ENCODE results near the gene GPR42. TPM values are rescaled to one million over a fixed set of nuclear protein-coding genes. Genes with fewer than 3 reads are reported as not detected.

Gene GPR42
- polyA plus RNA-seq, 1 experiment = not detected

DNA sequence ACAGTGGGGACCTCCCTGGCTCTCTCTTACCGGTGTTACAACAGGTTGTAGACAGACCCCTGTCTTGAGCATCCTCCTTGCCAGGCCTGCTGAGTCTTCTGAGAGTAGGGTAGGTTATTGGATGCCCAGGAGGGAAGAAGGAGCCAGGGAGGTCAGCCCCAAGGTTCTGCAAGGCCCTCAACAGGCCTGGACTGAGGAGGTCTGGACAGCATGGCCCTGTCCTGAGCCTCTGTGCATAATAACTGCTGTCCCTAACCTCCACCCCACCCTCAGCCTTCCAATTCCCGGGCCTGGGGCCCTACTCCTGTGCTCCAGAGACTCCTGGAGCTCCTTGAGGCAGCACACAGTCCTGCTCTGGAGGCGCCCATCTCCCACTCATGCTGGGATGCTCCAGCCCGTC, 41.5 kb upstream of the GPR42 start:
- peaks cover 8% of the 10 kb centered on the region for H3K27me3 ChIP-seq (ENCODE audit: control insufficient read depth, insufficient read depth, low read length)
- no peak overlapping the region for H3K4me3 ChIP-seq (ENCODE audit: low read depth, low read length)
- TF ChIP-seq, protein P1, sequence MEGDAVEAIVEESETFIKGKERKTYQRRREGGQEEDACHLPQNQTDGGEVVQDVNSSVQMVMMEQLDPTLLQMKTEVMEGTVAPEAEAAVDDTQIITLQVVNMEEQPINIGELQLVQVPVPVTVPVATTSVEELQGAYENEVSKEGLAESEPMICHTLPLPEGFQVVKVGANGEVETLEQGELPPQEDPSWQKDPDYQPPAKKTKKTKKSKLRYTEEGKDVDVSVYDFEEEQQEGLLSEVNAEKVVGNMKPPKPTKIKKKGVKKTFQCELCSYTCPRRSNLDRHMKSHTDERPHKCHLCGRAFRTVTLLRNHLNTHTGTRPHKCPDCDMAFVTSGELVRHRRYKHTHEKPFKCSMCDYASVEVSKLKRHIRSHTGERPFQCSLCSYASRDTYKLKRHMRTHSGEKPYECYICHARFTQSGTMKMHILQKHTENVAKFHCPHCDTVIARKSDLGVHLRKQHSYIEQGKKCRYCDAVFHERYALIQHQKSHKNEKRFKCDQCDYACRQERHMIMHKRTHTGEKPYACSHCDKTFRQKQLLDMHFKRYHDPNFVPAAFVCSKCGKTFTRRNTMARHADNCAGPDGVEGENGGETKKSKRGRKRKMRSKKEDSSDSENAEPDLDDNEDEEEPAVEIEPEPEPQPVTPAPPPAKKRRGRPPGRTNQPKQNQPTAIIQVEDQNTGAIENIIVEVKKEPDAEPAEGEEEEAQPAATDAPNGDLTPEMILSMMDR (IDR thresholded peaks at IDR 0.05; ENCODE audit: low read depth, low read length) = no peak
- no peaks in the 10 kb centered on the region for H3K9me3 ChIP-seq (ENCODE audit: control insufficient read depth, insufficient read depth, low read length)
- H3K27ac ChIP-seq (ENCODE audit: low read depth, low read length) = no peak overlapping the region
- POLR2A ChIA-PET = no interaction called here
- CTCF ChIA-PET = no interaction called here
- no peak for DNase-seq (ENCODE audit: low read depth, low spot score)

DNA sequence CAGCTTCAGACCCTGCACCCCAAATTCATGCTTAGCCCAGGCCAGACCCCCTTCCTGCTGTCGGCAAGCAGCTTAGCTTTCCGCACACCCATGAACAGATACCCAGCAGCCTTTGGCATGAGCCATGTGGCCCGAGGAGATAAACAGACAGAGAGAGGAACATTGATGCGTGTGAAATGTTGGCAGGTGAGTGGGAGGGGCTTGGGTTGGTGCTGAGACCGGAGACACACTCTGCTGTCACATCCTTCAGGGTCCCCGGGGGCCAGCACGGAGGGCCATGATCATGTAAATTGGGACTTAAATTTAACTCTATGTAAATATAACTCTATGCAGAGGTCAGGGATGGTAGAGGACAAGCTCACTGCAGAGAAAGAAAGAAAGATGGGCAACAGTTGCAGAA, 40.4 kb upstream of the GPR42 start:
- no peak for DNase-seq (ENCODE audit: low read depth, low spot score)
- CTCF ChIA-PET = no interaction called here
- no peak overlapping the region for H3K4me3 ChIP-seq (ENCODE audit: low read depth, low read length)
- H3K9me3 ChIP-seq (ENCODE audit: control insufficient read depth, insufficient read depth, low read length) = no peaks in the 10 kb centered on the region
- no peak overlapping the region for H3K27ac ChIP-seq (ENCODE audit: low read depth, low read length)
- peaks cover 8% of the 10 kb centered on the region for H3K27me3 ChIP-seq (ENCODE audit: control insufficient read depth, insufficient read depth, low read length)
- TF ChIP-seq, protein P1 (IDR thresholded peaks at IDR 0.05; ENCODE audit: low read depth, low read length) = no peak
- POLR2A ChIA-PET = no interaction called here

DNA sequence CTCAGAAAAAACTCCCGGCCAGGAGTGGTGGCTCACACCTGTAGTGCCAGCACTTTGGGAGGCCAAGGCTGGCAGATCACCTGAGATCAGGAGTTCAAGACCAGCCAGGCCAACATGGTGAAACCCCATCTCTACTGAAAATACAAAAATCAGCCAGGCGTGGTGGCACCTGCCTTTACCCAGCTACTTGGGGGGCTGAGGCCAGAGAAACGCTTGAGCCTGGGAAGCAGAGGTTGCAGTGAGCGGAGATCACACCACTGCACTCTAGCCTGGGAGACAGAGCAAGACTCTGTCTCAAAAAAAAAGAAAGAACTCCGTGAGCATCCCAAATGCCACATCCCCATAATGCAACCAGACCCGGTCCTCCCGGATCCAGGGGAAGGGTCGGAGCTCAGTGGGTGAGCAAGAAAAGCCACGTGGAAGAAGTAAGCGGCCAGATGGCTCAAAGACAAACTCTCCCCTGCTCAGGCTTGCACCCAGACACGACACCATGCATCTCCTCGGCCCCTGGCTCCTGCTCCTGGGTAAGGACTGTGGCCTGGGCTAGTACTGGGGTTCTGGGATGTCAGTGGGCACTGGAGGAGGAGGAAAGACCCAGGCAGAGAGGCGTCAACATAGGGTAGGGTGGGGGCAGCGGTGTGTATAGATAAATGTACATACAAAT, 39.2 kb upstream of the GPR42 start:
- TF ChIP-seq, protein P1 (IDR thresholded peaks at IDR 0.05; ENCODE audit: low read depth, low read length) = no peak
- no peaks in the 10 kb centered on the region for H3K9me3 ChIP-seq (ENCODE audit: control insufficient read depth, insufficient read depth, low read length)
- CTCF ChIA-PET = no interaction called here
- POLR2A ChIA-PET = no interaction called here
- H3K4me3 ChIP-seq (ENCODE audit: low read depth, low read length) = no peak overlapping the region
- no peak for DNase-seq (ENCODE audit: low read depth, low spot score)
- peaks cover 5% of the 10 kb centered on the region for H3K27me3 ChIP-seq (ENCODE audit: control insufficient read depth, insufficient read depth, low read length)
- H3K27ac ChIP-seq (ENCODE audit: low read depth, low read length) = no peak overlapping the region

DNA sequence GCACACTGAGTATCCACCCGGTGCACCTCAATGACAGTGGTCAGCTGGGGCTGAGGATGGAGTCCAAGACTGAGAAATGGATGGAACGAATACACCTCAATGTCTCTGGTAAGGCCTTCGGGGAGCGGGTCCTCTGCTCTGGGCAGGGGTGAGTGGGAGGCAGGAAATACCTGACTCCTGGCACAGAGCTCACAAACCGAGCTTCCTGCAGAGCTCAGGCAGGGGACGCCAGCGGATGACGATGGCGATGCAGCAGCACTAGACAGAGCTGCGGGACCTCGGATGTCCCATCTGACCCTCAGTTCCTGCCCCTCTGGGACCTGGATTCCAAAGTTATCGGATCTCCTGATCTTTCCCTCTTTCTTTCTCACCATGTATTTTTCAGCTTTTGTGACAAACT, 38.1 kb upstream of the GPR42 start:
- Histone ChIP-seq H3K4me3 (ENCODE audit: low read depth, low read length) (no peak overlapping the region), H3K27me3 (ENCODE audit: control insufficient read depth, insufficient read depth, low read length) (peaks cover 3% of the 10 kb centered on the region), H3K27ac (ENCODE audit: low read depth, low read length) (no peak overlapping the region), H3K9me3 (ENCODE audit: control insufficient read depth, insufficient read depth, low read length) (no peaks in the 10 kb centered on the region)
- POLR2A ChIA-PET = no interaction called here
- TF ChIP-seq, protein P1 (IDR thresholded peaks at IDR 0.05; ENCODE audit: low read depth, low read length) = no peak
- CTCF ChIA-PET = interaction anchor here (1.2 to 1.5 kb wide), 2 partner anchors 20 to 163 kb away, joined by 3 to 4 read pairs; no protein-coding TSS in a partner anchor
- DNase-seq (ENCODE audit: low read depth, low spot score) = no peak

DNA sequence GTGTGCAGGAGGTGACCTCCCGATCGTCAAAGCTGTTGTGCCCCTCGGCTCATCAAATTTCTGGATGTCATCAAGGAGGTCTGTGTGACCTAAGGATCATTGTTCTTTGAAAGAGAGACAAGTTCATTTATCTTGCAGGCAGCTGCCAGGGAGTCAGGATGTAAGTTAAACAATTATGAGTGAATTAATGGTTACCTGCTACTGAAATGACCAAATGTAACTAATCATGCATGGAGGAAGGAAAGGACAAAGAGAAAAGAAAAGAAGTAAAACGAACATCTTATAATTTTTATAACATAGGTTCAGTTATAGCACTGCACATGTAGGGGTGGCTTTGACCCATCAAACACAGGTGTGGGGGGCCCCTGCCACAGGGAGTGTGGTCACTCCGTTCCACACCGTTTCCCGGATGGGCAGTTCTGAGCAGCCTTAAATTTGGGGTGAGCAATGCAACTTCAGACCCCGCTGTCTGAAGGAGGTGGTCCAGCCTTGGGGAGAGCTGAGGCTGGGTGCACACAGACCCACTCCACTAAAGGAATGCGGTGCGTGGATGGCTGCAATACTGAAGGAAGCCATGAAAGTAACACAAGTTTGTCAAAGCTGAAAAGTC, 36.6 kb upstream of the GPR42 start:
- ChIA-PET POLR2A (no interaction called here), CTCF (interaction anchor here (0.6 to 1.5 kb wide), 2 partner anchors 19 to 305 kb away, joined by 4 to 6 read pairs; no protein-coding TSS in a partner anchor)

More for the DNA sequence above, 36.6 kb upstream of the GPR42 start:
- TF ChIP-seq, protein P1 (IDR thresholded peaks at IDR 0.05; ENCODE audit: low read depth, low read length) = no peak
- Histone ChIP-seq H3K27ac (ENCODE audit: low read depth, low read length) (no peak overlapping the region), H3K4me3 (ENCODE audit: low read depth, low read length) (no peak overlapping the region), H3K27me3 (ENCODE audit: control insufficient read depth, insufficient read depth, low read length) (peaks cover 3% of the 10 kb centered on the region), H3K9me3 (ENCODE audit: control insufficient read depth, insufficient read depth, low read length) (no peaks in the 10 kb centered on the region)
- DNase-seq (ENCODE audit: low read depth, low spot score) = no peak

Measured in AG04450 (cell line).